ENCODE data around the gene BMP8A. TPM values are rescaled to one million over a fixed set of nuclear protein-coding genes. Genes with fewer than 3 reads are reported as not detected.

BMP8A gene
- polyA plus RNA-seq, 3 donors, result not detected

- H3K27me3 ChIP-seq (ENCODE audit: control insufficient read depth in 2 of 2, insufficient read depth in 2 of 2, low read length in 2 of 2), result no peaks in the 10 kb centered on the region
- peaks cover 96 to 100% of the 10 kb centered on the region in 2 donors for H3K36me3 ChIP-seq (replicated peaks in 1 of 2; ENCODE audit: control insufficient read depth in 1 of 2, insufficient read depth in 2 of 2, low read length in 2 of 2)
- no peaks in the 10 kb centered on the region for H3K9me3 ChIP-seq (replicated peaks in 1 of 2; ENCODE audit: control insufficient read depth in 1 of 2, insufficient read depth in 1 of 2, low read length in 2 of 2)
- no peaks in the 10 kb centered on the region for H3K9me3 Mint-ChIP-seq
- intact Hi-C loops (cut with micrococcal nuclease), result no loop called here
- H2AFZ ChIP-seq (ENCODE audit: insufficient read depth, low read depth, low read length, poor library complexity, severe bottlenecking), result no peak overlapping the region
- DNase-seq, result no peak
- H3K4me3 ChIP-seq (replicated peaks in 1 of 3; ENCODE audit: low read depth in 2 of 3, low read length in 3 of 3), result no peak overlapping the region
- H3K4me1 Mint-ChIP-seq, result no peaks in the 10 kb centered on the region
- H3K4me1 ChIP-seq (ENCODE audit: control insufficient read depth in 1 of 2, insufficient read depth in 2 of 2, low read length in 2 of 2), result no peaks in the 10 kb centered on the region
- WGBS (ENCODE audit: insufficient coverage), result 80% methylated on average over 2 of the region's 5 CpGs
- peaks cover 4% of the 10 kb centered on the region for H3K79me2 ChIP-seq (ENCODE audit: insufficient read depth, low read length)
- peak overlapping the region in 1 of 2 donors; percentile 18 for H3K27ac ChIP-seq (ENCODE audit: low read depth in 1 of 2, low read length in 2 of 2)
- no peak overlapping the region for H3K4me2 ChIP-seq (replicated peaks; ENCODE audit: extremely low read depth, low read length, poor library complexity, severe bottlenecking)
- H3K9ac ChIP-seq (ENCODE audit: insufficient read depth, low read length, poor library complexity, severe bottlenecking), result no peak overlapping the region
- peak overlapping the region in 2 of 7 donors; percentile 17 to 29 for H3K27ac Mint-ChIP-seq
- peaks cover 99 to 100% of the 10 kb centered on the region in 2 donors for H3K36me3 Mint-ChIP-seq
- peaks cover 0 to 2% (median 0%) of the 10 kb centered on the region in 3 donors for H3K27me3 Mint-ChIP-seq (ENCODE audit: low read depth in 3 of 3)
- H3K4me3 Mint-ChIP-seq, result no peak overlapping the region
- peaks cover 54% of the 10 kb centered on the region for H4K20me1 ChIP-seq (ENCODE audit: insufficient read depth, low read length)
- TF ChIP-seq, protein P1, sequence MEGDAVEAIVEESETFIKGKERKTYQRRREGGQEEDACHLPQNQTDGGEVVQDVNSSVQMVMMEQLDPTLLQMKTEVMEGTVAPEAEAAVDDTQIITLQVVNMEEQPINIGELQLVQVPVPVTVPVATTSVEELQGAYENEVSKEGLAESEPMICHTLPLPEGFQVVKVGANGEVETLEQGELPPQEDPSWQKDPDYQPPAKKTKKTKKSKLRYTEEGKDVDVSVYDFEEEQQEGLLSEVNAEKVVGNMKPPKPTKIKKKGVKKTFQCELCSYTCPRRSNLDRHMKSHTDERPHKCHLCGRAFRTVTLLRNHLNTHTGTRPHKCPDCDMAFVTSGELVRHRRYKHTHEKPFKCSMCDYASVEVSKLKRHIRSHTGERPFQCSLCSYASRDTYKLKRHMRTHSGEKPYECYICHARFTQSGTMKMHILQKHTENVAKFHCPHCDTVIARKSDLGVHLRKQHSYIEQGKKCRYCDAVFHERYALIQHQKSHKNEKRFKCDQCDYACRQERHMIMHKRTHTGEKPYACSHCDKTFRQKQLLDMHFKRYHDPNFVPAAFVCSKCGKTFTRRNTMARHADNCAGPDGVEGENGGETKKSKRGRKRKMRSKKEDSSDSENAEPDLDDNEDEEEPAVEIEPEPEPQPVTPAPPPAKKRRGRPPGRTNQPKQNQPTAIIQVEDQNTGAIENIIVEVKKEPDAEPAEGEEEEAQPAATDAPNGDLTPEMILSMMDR (IDR thresholded peaks at IDR 0.05), result no peak
These were observed 75.2 kb downstream of the BMP8A start for GRCh38 chr1:39566441-39567137.

DNA sequence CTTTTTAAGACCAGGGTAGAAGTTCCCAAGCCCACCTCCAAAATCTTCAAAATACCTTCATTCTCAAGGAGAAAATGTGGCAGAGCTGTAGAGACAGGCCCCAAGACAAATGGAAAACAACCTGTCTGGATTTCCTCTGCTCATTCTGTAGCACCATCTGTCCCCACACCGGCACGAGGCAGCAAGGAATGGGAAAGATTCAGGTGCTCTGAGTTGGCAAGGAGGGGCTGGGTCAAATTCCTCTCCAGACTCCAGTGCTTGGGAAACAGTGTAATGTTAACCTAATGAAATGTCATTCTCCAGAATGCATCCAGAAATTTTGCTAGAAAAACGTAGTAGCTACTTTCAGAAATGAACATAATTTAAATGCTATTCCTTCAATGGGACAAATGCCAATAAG lies 75.9 kb downstream of the BMP8A start:
- Histone ChIP-seq H3K4me2 (replicated peaks; ENCODE audit: extremely low read depth, low read length, poor library complexity, severe bottlenecking) (no peak overlapping the region), H3K4me1 (ENCODE audit: control insufficient read depth in 1 of 2, insufficient read depth in 2 of 2, low read length in 2 of 2) (no peaks in the 10 kb centered on the region), H4K20me1 (ENCODE audit: insufficient read depth, low read length) (peaks cover 61% of the 10 kb centered on the region), H3K9ac (ENCODE audit: insufficient read depth, low read length, poor library complexity, severe bottlenecking) (no peak overlapping the region), H3K79me2 (ENCODE audit: insufficient read depth, low read length) (peaks cover 11% of the 10 kb centered on the region), H3K27ac (ENCODE audit: low read depth in 1 of 2, low read length in 2 of 2) (no peak overlapping the region), H2AFZ (ENCODE audit: insufficient read depth, low read depth, low read length, poor library complexity, severe bottlenecking) (no peak overlapping the region), H3K27me3 (ENCODE audit: control insufficient read depth in 2 of 2, insufficient read depth in 2 of 2, low read length in 2 of 2) (no peaks in the 10 kb centered on the region), H3K4me3 (replicated peaks in 1 of 3; ENCODE audit: low read depth in 2 of 3, low read length in 3 of 3) (no peak overlapping the region), H3K9me3 (replicated peaks in 1 of 2; ENCODE audit: control insufficient read depth in 1 of 2, insufficient read depth in 1 of 2, low read length in 2 of 2) (no peaks in the 10 kb centered on the region), H3K36me3 (replicated peaks in 1 of 2; ENCODE audit: control insufficient read depth in 1 of 2, insufficient read depth in 2 of 2, low read length in 2 of 2) (peaks cover 96 to 100% of the 10 kb centered on the region in 2 donors)
- Mint-ChIP-seq H3K4me3 (no peak overlapping the region), H3K27me3 (ENCODE audit: low read depth in 3 of 3) (peaks cover 0 to 2% (median 0%) of the 10 kb centered on the region in 3 donors), H3K9me3 (no peaks in the 10 kb centered on the region), H3K27ac (peak overlapping the region in 2 of 7 donors; percentile 29 to 52), H3K4me1 (no peaks in the 10 kb centered on the region), H3K36me3 (peaks cover 99 to 100% of the 10 kb centered on the region in 2 donors)
- no CpG with 5 or more reads among the region's 3 CpGs for WGBS (ENCODE audit: insufficient coverage)
- TF ChIP-seq, protein P1 (IDR thresholded peaks at IDR 0.05), result no peak
- DNase-seq, result no peak
- intact Hi-C loops (cut with micrococcal nuclease), result no loop called here

Measured in CD14-positive monocyte (primary cell).